ENCODE data around the gene RSAD1.

RSAD1 gene

GRCh38 chr17:50478391-50479381 is at the start of gene RSAD1:
Gene RSAD1 (plus strand): TSS chr17:50478860. CDS start chr17:50478885, 25 bp downstream.
- DNase-seq, result peak; percentile 89

- DNase-seq, result no peak
These were observed 48.9 kb upstream of the RSAD1 start for GRCh38 chr17:50429793-50430192.

GRCh38 chr17:50430821-50431618 is 47.6 kb upstream of the RSAD1 start:
- no peak for DNase-seq

GRCh38 chr17:50432125-50432762 is 46.4 kb upstream of the RSAD1 start:
- no peak for DNase-seq

- no peak for DNase-seq
These were observed 41.3 kb upstream of the RSAD1 start for GRCh38 chr17:50437409-50437808.

GRCh38 chr17:50439008-50439407 is 39.7 kb upstream of the RSAD1 start:
- no peak for DNase-seq

GRCh38 chr17:50440172-50440837 is 38.4 kb upstream of the RSAD1 start:
- no peak for DNase-seq

- no peak for DNase-seq
These were observed 37.5 kb upstream of the RSAD1 start for GRCh38 chr17:50440838-50441829.

- no peak for DNase-seq
These were observed 35.1 kb upstream of the RSAD1 start for GRCh38 chr17:50443505-50443974.

GRCh38 chr17:50444841-50445715 is 33.6 kb upstream of the RSAD1 start:
- no peak for DNase-seq

- DNase-seq, result no peak
These were observed 32.8 kb upstream of the RSAD1 start for GRCh38 chr17:50445730-50446325.

- DNase-seq, result no peak
These were observed 30.6 kb upstream of the RSAD1 start for GRCh38 chr17:50447870-50448595.

- DNase-seq, result no peak
These were observed 30.0 kb upstream of the RSAD1 start for GRCh38 chr17:50448643-50449042.

- no peak for DNase-seq
These were observed 26.6 kb upstream of the RSAD1 start for GRCh38 chr17:50451943-50452629.

GRCh38 chr17:50452630-50453300 is 25.9 kb upstream of the RSAD1 start:
- DNase-seq, result no peak

GRCh38 chr17:50453901-50454300 is 24.8 kb upstream of the RSAD1 start:
- DNase-seq, result no peak

GRCh38 chr17:50457621-50458020 is 21.0 kb upstream of the RSAD1 start:
- DNase-seq, result no peak

GRCh38 chr17:50458270-50458669 is 20.4 kb upstream of the RSAD1 start:
- DNase-seq, result no peak
